ENCODE results near the gene SMCO4. TPM values are rescaled to one million over a fixed set of nuclear protein-coding genes. Genes with fewer than 3 reads are reported as not detected.

The SMCO4 gene
- total RNA-seq, 1 donor from 2014 or later, result 9.6 TPM

DNA sequence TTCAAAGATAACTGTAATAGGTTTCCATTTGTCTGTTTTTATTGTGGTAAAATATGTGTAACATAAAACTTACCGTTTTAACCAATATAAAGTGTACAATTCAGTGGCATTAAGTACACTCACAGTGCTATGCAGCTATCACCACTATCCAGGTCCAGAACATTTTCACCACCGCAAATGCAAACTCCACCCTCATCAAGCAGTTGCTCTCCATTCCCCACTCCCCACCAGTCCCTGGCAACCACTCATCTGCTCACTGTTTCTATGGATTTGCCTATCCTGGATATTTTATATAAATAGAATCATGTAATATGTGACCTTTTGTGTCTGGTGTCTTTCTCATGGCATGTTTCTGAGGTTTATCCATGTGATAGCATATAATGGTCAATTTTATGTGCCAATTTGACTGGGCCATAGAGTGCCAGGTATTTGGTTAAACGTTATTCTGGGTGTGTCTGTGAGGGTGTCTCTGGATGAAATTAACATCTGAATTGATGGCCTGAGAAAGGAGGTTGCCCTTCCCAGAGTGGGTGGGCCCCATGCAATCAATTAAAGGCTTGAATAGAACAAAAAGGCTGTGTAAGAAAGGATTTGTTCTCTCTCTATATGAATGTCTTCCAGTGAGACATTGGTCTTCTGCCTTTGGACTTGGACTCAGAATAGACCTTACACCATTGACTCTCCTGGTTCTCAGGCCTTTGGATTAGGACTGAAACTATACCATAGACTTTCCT, 17.2 kb upstream of the SMCO4 start:
- intact Hi-C loops (cut with DNase I), result no loop called here
- Histone ChIP-seq H3K4me1 (no peaks in the 10 kb centered on the region), H3K4me3 (no peak overlapping the region), H3K27me3 (no peaks in the 10 kb centered on the region), H3K9me3 (no peaks in the 10 kb centered on the region), H3K36me3 (no peaks in the 10 kb centered on the region), H3K27ac (no peak overlapping the region)
- no peak for TF ChIP-seq POLR2A (IDR thresholded peaks at IDR 0.05)
- no peak for TF ChIP-seq POLR2AphosphoS5 (IDR thresholded peaks at IDR 0.05; ENCODE audit: insufficient read depth in 1 of 2, low read depth in 1 of 2)
- TF ChIP-seq, protein P1, sequence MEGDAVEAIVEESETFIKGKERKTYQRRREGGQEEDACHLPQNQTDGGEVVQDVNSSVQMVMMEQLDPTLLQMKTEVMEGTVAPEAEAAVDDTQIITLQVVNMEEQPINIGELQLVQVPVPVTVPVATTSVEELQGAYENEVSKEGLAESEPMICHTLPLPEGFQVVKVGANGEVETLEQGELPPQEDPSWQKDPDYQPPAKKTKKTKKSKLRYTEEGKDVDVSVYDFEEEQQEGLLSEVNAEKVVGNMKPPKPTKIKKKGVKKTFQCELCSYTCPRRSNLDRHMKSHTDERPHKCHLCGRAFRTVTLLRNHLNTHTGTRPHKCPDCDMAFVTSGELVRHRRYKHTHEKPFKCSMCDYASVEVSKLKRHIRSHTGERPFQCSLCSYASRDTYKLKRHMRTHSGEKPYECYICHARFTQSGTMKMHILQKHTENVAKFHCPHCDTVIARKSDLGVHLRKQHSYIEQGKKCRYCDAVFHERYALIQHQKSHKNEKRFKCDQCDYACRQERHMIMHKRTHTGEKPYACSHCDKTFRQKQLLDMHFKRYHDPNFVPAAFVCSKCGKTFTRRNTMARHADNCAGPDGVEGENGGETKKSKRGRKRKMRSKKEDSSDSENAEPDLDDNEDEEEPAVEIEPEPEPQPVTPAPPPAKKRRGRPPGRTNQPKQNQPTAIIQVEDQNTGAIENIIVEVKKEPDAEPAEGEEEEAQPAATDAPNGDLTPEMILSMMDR (IDR thresholded peaks at IDR 0.05), result no peak
- peak in 1 of 2 donors; percentile 27 for DNase-seq (ENCODE audit: extremely low spot score in 2 of 2)

- DNase-seq (ENCODE audit: extremely low spot score in 2 of 2), result peak in 1 of 2 donors; percentile 40
- Histone ChIP-seq H3K9me3 (no peaks in the 10 kb centered on the region), H3K4me1 (no peaks in the 10 kb centered on the region), H3K27me3 (no peaks in the 10 kb centered on the region), H3K36me3 (no peaks in the 10 kb centered on the region), H3K27ac (no peak overlapping the region), H3K4me3 (no peak overlapping the region)
- TF ChIP-seq POLR2A (IDR thresholded peaks at IDR 0.05) (no peak), POLR2AphosphoS5 (IDR thresholded peaks at IDR 0.05; ENCODE audit: insufficient read depth in 1 of 2, low read depth in 1 of 2) (no peak)
- TF ChIP-seq, protein P1 (IDR thresholded peaks at IDR 0.05), result no peak
- intact Hi-C loops (cut with DNase I), result no loop called here
Observed at GRCh38 chr11:93559681-93560080, 16.5 kb upstream of the SMCO4 start.

- Histone ChIP-seq H3K4me3 (no peak overlapping the region), H3K36me3 (no peaks in the 10 kb centered on the region), H3K9me3 (no peaks in the 10 kb centered on the region), H3K27ac (no peak overlapping the region), H3K27me3 (no peaks in the 10 kb centered on the region), H3K4me1 (no peaks in the 10 kb centered on the region)
- no peak for DNase-seq (ENCODE audit: extremely low spot score in 2 of 2)
- intact Hi-C loops (cut with DNase I), result no loop called here
- TF ChIP-seq, protein P1 (IDR thresholded peaks at IDR 0.05), result no peak
- TF ChIP-seq POLR2AphosphoS5 (IDR thresholded peaks at IDR 0.05; ENCODE audit: insufficient read depth in 1 of 2, low read depth in 1 of 2) (no peak), POLR2A (IDR thresholded peaks at IDR 0.05) (no peak)
Observed at GRCh38 chr11:93552874-93553273, 9.7 kb upstream of the SMCO4 start.

DNA sequence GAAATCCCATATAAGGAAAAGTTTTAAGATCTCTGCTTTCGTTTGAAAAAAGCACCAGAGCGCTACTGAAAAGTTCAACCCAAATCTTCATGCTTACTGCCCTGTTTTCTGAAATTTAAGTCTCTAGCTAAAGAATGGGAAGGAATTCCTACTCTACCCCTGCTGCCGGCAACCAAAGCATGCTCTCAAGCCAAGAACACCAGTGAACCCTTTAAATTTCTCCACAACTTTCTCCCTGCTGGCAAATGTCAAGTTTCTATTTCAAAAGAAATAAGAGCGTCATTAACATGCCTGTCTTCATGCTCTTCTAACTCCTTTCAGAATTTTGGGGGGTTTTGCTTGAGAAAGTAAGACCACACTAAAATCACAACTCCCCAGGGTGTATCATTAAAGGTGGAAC, 6.8 kb upstream of the SMCO4 start:
- H3K36me3 ChIP-seq, result no peaks in the 10 kb centered on the region
- no peaks in the 10 kb centered on the region for H3K4me1 ChIP-seq
- intact Hi-C loops (cut with DNase I), result no loop called here
- no peak overlapping the region for H3K27ac ChIP-seq
- no peaks in the 10 kb centered on the region for H3K9me3 ChIP-seq
- no peak overlapping the region for H3K4me3 ChIP-seq
- DNase-seq (ENCODE audit: extremely low spot score in 2 of 2), result no peak
- TF ChIP-seq, protein P1 (IDR thresholded peaks at IDR 0.05), result no peak
- no peaks in the 10 kb centered on the region for H3K27me3 ChIP-seq

GRCh38 chr11:93548679-93549319, 5.6 kb upstream of the SMCO4 start:
- H3K27ac ChIP-seq, result no peak overlapping the region
- intact Hi-C loops (cut with DNase I), result no loop called here
- no peaks in the 10 kb centered on the region for H3K27me3 ChIP-seq
- DNase-seq (ENCODE audit: extremely low spot score in 2 of 2), result no peak
- no peaks in the 10 kb centered on the region for H3K9me3 ChIP-seq
- H3K36me3 ChIP-seq, result no peaks in the 10 kb centered on the region
- no peak overlapping the region for H3K4me3 ChIP-seq
- TF ChIP-seq, protein P1 (IDR thresholded peaks at IDR 0.05), result no peak
- TF ChIP-seq POLR2A (IDR thresholded peaks at IDR 0.05) (no peak), POLR2AphosphoS5 (IDR thresholded peaks at IDR 0.05; ENCODE audit: insufficient read depth in 1 of 2, low read depth in 1 of 2) (no peak)
- peaks cover 3% of the 10 kb centered on the region for H3K4me1 ChIP-seq
